ENCODE data around the gene PRR15. TPM values are rescaled to one million over a fixed set of nuclear protein-coding genes. Genes with fewer than 3 reads are reported as not detected.
"Not testable (repeated sequence)": the region's sequence is repeated elsewhere in the genome, so short reads cannot be mapped to it uniquely, and the experiment has no call there.

Gene PRR15
- total RNA-seq, 1 experiment from 2014 or later: 2.9 TPM

DNA sequence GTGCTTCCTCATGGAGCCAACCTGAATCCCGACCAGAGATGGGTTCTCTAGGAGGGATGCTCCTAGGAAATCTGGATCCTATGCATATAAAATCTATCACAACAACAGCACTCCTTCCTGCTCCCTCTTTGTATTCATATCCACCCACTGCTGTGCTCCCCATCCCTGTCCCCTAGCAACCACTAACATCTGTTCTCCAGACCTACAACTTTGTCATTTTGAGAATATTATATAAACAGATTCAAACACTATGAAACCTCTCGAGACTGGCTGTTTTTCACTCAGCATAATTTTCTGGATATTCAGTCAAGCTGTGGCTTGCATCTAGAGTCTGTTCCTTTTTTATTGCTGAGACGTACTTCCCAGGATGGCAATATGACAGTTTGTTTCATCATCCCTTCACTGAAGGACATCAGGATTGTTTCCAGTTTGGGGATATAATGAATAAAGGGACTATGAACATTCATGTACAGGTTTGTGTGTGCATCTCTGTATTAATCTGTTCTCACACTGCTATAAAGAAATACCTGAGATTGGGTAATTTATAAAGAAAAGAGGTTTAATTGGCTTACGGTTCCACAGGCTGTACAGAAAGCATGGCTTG is 36.0 kb upstream of the PRR15 start:
- TF ChIP-seq TCF7L2 (IDR thresholded peaks at IDR 0.05; ENCODE audit: borderline replicate concordance, extremely low read depth, insufficient read depth, insufficient read length) (no peak), EGR1 (IDR thresholded peaks at IDR 0.05; ENCODE audit: low read depth) (no peak), ELF1 (IDR thresholded peaks at IDR 0.05; ENCODE audit: borderline replicate concordance, low read depth) (no peak), POLR2AphosphoS5 (IDR thresholded peaks at IDR 0.05; ENCODE audit: low read depth, low read length) (no peak), JUND (IDR thresholded peaks at IDR 0.05) (no peak), MAX (IDR thresholded peaks at IDR 0.05) (no peak), ATF3 (IDR thresholded peaks at IDR 0.05) (no peak), ZNF274 (IDR thresholded peaks at IDR 0.05; ENCODE audit: low read depth, low read length) (no peak), ZFX (IDR thresholded peaks at IDR 0.05) (no peak), EZH2 (IDR thresholded peaks at IDR 0.05) (no peak), SRF (IDR thresholded peaks at IDR 0.05; ENCODE audit: low read depth) (no peak)
- TF ChIP-seq, protein P1, sequence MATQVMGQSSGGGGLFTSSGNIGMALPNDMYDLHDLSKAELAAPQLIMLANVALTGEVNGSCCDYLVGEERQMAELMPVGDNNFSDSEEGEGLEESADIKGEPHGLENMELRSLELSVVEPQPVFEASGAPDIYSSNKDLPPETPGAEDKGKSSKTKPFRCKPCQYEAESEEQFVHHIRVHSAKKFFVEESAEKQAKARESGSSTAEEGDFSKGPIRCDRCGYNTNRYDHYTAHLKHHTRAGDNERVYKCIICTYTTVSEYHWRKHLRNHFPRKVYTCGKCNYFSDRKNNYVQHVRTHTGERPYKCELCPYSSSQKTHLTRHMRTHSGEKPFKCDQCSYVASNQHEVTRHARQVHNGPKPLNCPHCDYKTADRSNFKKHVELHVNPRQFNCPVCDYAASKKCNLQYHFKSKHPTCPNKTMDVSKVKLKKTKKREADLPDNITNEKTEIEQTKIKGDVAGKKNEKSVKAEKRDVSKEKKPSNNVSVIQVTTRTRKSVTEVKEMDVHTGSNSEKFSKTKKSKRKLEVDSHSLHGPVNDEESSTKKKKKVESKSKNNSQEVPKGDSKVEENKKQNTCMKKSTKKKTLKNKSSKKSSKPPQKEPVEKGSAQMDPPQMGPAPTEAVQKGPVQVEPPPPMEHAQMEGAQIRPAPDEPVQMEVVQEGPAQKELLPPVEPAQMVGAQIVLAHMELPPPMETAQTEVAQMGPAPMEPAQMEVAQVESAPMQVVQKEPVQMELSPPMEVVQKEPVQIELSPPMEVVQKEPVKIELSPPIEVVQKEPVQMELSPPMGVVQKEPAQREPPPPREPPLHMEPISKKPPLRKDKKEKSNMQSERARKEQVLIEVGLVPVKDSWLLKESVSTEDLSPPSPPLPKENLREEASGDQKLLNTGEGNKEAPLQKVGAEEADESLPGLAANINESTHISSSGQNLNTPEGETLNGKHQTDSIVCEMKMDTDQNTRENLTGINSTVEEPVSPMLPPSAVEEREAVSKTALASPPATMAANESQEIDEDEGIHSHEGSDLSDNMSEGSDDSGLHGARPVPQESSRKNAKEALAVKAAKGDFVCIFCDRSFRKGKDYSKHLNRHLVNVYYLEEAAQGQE (IDR thresholded peaks at IDR 0.05; ENCODE audit: low read depth): no peak
- POLR2A ChIA-PET: no interaction called here
- Histone ChIP-seq H3K79me2 (ENCODE audit: insufficient read depth, low read length) (no peaks in the 10 kb centered on the region), H2AFZ (ENCODE audit: low read depth, low read length, poor library complexity, severe bottlenecking) (no peak overlapping the region), H3K9ac (ENCODE audit: low read length) (no peak overlapping the region), H3K4me3 (replicated peaks in 1 of 2; ENCODE audit: low read depth in 1 of 2, low read length in 2 of 2) (no peak overlapping the region), H4K20me1 (ENCODE audit: insufficient read depth) (no peaks in the 10 kb centered on the region), H3K36me3 (ENCODE audit: control insufficient read depth in 1 of 2, insufficient read depth in 2 of 2, low read length in 2 of 2) (no peaks in the 10 kb centered on the region), H3K9me3 (ENCODE audit: control insufficient read depth in 1 of 2, insufficient read depth in 1 of 2, low read depth in 1 of 2, low read length in 2 of 2) (no peaks in the 10 kb centered on the region; a peak in 1 of 4 replicates), H3K27me3 (ENCODE audit: insufficient read depth, low read length) (no peaks in the 10 kb centered on the region), H3K9me2 (ENCODE audit: insufficient read depth) (no peaks in the 10 kb centered on the region), H3K4me1 (ENCODE audit: control insufficient read depth in 1 of 2, insufficient read depth in 2 of 2, low read length in 2 of 2) (no peaks in the 10 kb centered on the region), H3K27ac (ENCODE audit: low read depth, low read length) (no peak overlapping the region), H3K4me2 (ENCODE audit: low read length) (no peak overlapping the region)
- CTCF ChIA-PET: no interaction called here
- intact Hi-C loops (cut with micrococcal nuclease): no loop called here
- DNase-seq (ENCODE audit: low read depth, low spot score) (no peak), ATAC-seq (no peak)
- BruUV-seq (replicated peaks): no TSS peak
- RAD21 ChIA-PET (ENCODE audit: low non-redundant PET in 1 of 2, low total read pairs in 2 of 2, uncharacterized antibody in 2 of 2, unreplicated experiment in 2 of 2): no interaction called here

DNA sequence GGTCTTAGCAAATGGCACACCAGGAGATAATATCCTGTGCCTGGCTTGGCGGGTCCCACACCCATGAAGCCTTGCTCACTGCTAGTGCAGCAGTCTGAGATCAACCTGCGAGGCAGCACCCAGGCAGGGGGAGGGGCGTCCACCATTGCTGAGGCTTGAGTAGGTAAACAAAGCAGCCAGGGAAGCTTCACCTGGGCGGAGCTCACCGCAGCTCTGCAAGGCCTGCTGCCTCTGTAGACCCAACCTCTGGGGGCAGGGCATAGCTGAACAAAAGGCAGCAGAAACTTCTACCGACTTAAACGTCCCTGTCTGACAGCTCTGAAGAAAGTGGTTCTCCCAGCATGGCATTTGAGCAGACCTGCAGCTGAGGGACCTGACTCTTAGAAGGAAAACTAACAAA is 35.1 kb upstream of the PRR15 start:
- BruUV-seq (replicated peaks); H3K36me3 ChIP-seq (ENCODE audit: control insufficient read depth in 1 of 2, insufficient read depth in 2 of 2, low read length in 2 of 2); H3K9ac ChIP-seq (ENCODE audit: low read length); H3K27ac ChIP-seq (ENCODE audit: low read depth, low read length); H3K9me2 ChIP-seq (ENCODE audit: insufficient read depth); DNase-seq (ENCODE audit: low read depth, low spot score); CTCF ChIA-PET; intact Hi-C loops (cut with micrococcal nuclease); ATAC-seq; H3K4me3 ChIP-seq (replicated peaks in 1 of 2; ENCODE audit: low read depth in 1 of 2, low read length in 2 of 2); H3K9me3 ChIP-seq (ENCODE audit: control insufficient read depth in 1 of 2, insufficient read depth in 1 of 2, low read depth in 1 of 2, low read length in 2 of 2); POLR2A ChIA-PET; H3K4me1 ChIP-seq (ENCODE audit: control insufficient read depth in 1 of 2, insufficient read depth in 2 of 2, low read length in 2 of 2); H4K20me1 ChIP-seq (ENCODE audit: insufficient read depth); H3K79me2 ChIP-seq (ENCODE audit: insufficient read depth, low read length); H3K4me2 ChIP-seq (ENCODE audit: low read length); H3K27me3 ChIP-seq (ENCODE audit: insufficient read depth, low read length); RAD21 ChIA-PET (ENCODE audit: low non-redundant PET in 1 of 2, low total read pairs in 2 of 2, uncharacterized antibody in 2 of 2, unreplicated experiment in 2 of 2); H2AFZ ChIP-seq (ENCODE audit: low read depth, low read length, poor library complexity, severe bottlenecking): not testable (repeated sequence)
